ENCODE measurements around the gene DEPP1.
A peak's percentile ranks its signal among the peaks of the same experiment; 100 is the strongest.

The DEPP1 gene

GRCh38 chr10:44983895-44984278 is 5.3 kb upstream of the DEPP1 start:
- no peak overlapping the region for H3K4me3 ChIP-seq (replicated peaks in 1 of 2; ENCODE audit: low read depth in 2 of 2, low read length in 2 of 2)
- DNase-seq (ENCODE audit: low read depth in 2 of 2): no peak
- no peak for TF ChIP-seq CTCF (IDR thresholded peaks at IDR 0.05; ENCODE audit: low read depth, low read length)

GRCh38 chr10:44983066-44983894 is 4.7 kb upstream of the DEPP1 start:
- H3K4me3 ChIP-seq (replicated peaks in 1 of 2; ENCODE audit: low read depth in 2 of 2, low read length in 2 of 2): no peak overlapping the region
- no peak for TF ChIP-seq CTCF (IDR thresholded peaks at IDR 0.05; ENCODE audit: low read depth, low read length)
- no peak for DNase-seq (ENCODE audit: low read depth in 2 of 2)

GRCh38 chr10:44982496-44982895 is 3.9 kb upstream of the DEPP1 start:
- DNase-seq (ENCODE audit: low read depth in 2 of 2): no peak
- no peak for TF ChIP-seq CTCF (IDR thresholded peaks at IDR 0.05; ENCODE audit: low read depth, low read length)
- no peak overlapping the region for H3K4me3 ChIP-seq (replicated peaks in 1 of 2; ENCODE audit: low read depth in 2 of 2, low read length in 2 of 2)

DNA sequence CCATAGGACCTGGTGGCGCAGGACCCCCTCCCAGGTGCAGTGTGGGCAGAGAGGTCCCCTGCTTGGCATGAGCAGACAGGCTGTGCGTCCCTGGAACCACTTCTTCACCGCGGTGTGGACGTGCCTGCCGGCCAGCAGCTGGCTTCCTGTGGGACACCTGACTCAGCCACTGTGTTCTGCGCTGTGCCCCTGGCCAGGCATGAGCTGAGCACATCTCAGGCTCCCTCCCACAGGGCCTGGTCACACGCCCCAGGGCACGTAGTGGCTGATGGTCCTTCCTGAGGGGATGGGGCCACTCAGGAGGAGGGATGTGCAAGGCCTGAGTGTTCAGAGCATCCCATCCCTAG is 3.5 kb upstream of the DEPP1 start:
- no peak for TF ChIP-seq CTCF (IDR thresholded peaks at IDR 0.05; ENCODE audit: low read depth, low read length)
- DNase-seq (ENCODE audit: low read depth in 2 of 2): peak; percentile 20 to 76
- no peak overlapping the region for H3K4me3 ChIP-seq (replicated peaks in 1 of 2; ENCODE audit: low read depth in 2 of 2, low read length in 2 of 2)

- peak; percentile 86 to 93 for DNase-seq (ENCODE audit: low read depth in 2 of 2)
- H3K4me3 ChIP-seq (replicated peaks in 1 of 2; ENCODE audit: low read depth in 2 of 2, low read length in 2 of 2): no peak overlapping the region
- no peak for TF ChIP-seq CTCF (IDR thresholded peaks at IDR 0.05; ENCODE audit: low read depth, low read length)
These were observed 2.8 kb upstream of the DEPP1 start for GRCh38 chr10:44981172-44982113.

DNA sequence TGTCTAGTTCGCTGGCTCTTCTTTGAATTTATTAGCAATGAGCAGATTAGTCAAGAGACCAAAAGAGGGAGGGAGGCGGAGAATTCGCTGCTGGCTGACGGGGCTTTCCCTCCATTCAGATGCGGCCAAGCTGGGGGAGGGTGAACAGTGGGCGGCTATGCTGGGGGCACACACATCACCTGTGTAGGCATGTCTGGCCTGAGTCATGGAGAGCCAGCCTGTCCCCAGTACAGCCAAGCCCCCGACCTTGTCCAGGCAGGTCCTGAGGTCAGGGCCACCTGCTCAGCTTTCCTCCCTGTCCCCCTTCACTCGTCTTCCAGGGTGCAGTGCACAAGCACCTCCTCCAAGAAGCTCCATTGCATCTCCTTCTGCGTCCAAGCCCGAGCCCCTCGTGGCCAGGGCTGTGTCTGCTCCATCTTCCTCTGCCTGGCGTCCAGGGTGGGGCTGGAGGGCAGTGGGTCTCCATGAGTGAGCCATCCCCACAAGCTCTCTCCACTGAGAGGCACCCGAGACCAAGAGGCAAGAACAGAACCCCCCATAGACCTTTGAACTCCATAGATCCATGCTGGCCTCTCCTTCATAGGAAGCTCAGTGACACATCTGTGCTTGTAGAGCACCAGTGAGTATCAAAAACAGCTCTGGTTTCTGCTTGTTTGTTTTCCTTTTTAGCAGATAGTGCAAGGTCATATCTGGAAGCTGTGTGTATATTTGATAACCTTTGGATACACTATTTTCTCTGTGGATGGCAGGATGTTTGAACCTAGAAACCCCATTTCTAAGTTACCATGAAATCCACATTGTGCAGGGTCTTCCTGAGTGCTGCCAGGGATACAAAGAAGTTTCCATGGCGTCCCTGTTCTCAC is 1.9 kb upstream of the DEPP1 start:
- TF ChIP-seq CTCF (IDR thresholded peaks at IDR 0.05; ENCODE audit: low read depth, low read length): no peak
- H3K4me3 ChIP-seq (replicated peaks in 1 of 2; ENCODE audit: low read depth in 2 of 2, low read length in 2 of 2): no peak overlapping the region
- no peak for DNase-seq (ENCODE audit: low read depth in 2 of 2)

Data from cardiac fibroblast (primary cell).